Measurements from ENCODE around the gene LDAH.

DNA sequence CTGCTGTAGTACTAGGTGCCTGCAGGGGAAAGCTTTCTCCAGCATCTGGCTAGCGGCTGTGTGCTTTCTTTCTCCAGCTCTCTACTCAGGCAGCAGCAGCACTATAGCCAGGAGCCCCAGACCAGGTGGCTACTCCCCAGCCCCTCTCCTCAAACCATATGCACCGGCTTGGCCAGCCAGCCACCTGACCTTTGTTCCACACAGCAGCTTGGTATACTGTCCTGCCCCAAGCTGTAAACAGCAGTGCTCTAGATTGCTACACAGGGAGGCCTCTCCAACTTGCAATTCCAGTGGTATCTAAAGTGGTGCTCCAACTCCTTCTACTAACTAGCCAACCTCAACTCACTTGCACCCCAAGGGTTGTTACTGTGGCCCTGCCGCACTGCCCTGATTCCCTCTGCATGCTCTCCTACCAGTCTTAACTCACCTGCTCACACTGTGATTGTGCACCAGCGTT lies 19.6 kb downstream of the LDAH start:
- no peak for TF ChIP-seq EZH2 (IDR thresholded peaks at IDR 0.05; ENCODE audit: borderline replicate concordance, insufficient read depth, low read depth, low read length, poor library complexity, severe bottlenecking)
- TF ChIP-seq, protein P1, sequence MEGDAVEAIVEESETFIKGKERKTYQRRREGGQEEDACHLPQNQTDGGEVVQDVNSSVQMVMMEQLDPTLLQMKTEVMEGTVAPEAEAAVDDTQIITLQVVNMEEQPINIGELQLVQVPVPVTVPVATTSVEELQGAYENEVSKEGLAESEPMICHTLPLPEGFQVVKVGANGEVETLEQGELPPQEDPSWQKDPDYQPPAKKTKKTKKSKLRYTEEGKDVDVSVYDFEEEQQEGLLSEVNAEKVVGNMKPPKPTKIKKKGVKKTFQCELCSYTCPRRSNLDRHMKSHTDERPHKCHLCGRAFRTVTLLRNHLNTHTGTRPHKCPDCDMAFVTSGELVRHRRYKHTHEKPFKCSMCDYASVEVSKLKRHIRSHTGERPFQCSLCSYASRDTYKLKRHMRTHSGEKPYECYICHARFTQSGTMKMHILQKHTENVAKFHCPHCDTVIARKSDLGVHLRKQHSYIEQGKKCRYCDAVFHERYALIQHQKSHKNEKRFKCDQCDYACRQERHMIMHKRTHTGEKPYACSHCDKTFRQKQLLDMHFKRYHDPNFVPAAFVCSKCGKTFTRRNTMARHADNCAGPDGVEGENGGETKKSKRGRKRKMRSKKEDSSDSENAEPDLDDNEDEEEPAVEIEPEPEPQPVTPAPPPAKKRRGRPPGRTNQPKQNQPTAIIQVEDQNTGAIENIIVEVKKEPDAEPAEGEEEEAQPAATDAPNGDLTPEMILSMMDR (IDR thresholded peaks at IDR 0.05), result no peak
